A549 treated with RU486 at 1 μM for 4 hours (cell line): Measurements from ENCODE around the gene DACH2. TPM values are rescaled to one million over a fixed set of nuclear protein-coding genes. Genes with fewer than 3 reads are reported as not detected.

Experiments used
- total RNA-seq: library from RNA; stranded (reverse); fragments of 200-300 nt; extraction: Qiagen RNA extraction; gene quantifications from 5 replicates; pipeline ENCODE4 v1.2.3, GENCODE V29; 2022; ENCODE audit warnings: low read depth

DACH2 gene
- total RNA-seq: not detected in 5 replicates

GRCh38 chrX:86148024-86148511 is at the start of gene DACH2:
Gene DACH2, plus strand, starts transcription at chrX:86148451.

Other genes with a start within 250 kb of the DACH2 start
- gene CHM, start 100.9 kb upstream of the DACH2 start, total RNA-seq: 4.3 to 10.2 TPM (median 9.6 TPM) in 5 replicates